Measurements from ENCODE around the gene PDGFRB. TPM values are rescaled to one million over a fixed set of nuclear protein-coding genes. Genes with fewer than 3 reads are reported as not detected.

The PDGFRB gene
- total and polyA plus RNA-seq, 9 of the 15 experiments (the other 6 are each of a cell fraction or from before 2014, with no cell fraction given) = 0.01 to 1.5 (median 0.09) TPM; not detected in 3

DNA sequence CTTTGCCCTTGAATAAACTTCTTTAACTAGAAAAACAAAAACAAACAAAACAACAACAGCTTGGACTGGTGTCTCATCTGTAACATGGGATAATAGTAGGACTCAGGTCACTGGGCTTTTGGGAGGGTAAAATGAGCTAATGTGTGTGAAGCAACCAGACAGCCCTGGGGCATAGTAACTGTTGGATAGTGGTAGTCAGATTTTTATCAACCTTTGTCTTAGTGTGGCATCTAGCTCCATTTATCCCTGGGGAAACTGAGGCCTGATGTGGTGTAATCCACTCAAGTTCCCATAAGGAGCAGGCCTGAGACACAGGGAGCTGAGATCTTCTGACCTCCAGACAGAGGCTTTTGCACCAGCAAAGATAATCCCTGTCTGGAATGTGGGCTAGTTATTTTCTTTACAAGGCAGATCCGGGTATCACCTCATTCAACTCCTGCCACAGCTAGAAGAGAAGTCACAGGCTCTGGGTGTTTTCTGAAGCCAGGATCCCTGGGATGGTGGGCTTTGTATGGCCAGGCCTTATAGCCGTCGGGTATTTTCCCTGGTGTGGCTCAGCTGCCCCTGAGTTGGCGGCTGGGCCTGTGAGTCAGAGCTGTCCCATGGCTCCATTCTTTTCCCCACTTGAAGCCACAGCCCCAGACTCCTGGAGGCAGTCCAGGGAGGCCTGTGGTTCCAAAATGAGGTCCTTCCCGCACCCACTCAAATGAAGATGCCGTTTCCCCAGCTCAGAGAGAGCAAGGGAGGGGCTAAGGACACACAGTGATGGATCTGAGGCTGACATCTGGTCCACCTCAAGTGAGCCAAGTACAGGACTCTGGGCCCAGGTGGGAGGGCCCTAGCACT, 43.2 kb downstream of the PDGFRB start (continued):
- TF ChIP-seq, protein P1, sequence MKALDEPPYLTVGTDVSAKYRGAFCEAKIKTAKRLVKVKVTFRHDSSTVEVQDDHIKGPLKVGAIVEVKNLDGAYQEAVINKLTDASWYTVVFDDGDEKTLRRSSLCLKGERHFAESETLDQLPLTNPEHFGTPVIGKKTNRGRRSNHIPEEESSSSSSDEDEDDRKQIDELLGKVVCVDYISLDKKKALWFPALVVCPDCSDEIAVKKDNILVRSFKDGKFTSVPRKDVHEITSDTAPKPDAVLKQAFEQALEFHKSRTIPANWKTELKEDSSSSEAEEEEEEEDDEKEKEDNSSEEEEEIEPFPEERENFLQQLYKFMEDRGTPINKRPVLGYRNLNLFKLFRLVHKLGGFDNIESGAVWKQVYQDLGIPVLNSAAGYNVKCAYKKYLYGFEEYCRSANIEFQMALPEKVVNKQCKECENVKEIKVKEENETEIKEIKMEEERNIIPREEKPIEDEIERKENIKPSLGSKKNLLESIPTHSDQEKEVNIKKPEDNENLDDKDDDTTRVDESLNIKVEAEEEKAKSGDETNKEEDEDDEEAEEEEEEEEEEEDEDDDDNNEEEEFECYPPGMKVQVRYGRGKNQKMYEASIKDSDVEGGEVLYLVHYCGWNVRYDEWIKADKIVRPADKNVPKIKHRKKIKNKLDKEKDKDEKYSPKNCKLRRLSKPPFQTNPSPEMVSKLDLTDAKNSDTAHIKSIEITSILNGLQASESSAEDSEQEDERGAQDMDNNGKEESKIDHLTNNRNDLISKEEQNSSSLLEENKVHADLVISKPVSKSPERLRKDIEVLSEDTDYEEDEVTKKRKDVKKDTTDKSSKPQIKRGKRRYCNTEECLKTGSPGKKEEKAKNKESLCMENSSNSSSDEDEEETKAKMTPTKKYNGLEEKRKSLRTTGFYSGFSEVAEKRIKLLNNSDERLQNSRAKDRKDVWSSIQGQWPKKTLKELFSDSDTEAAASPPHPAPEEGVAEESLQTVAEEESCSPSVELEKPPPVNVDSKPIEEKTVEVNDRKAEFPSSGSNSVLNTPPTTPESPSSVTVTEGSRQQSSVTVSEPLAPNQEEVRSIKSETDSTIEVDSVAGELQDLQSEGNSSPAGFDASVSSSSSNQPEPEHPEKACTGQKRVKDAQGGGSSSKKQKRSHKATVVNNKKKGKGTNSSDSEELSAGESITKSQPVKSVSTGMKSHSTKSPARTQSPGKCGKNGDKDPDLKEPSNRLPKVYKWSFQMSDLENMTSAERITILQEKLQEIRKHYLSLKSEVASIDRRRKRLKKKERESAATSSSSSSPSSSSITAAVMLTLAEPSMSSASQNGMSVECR (CRISPR knock-in tag; IDR thresholded peaks at IDR 0.05) = no peak
- TF ChIP-seq ESRRB (CRISPR knock-in tag; IDR thresholded peaks at IDR 0.05; ENCODE audit: borderline replicate concordance) (no peak), TCF7L2 (IDR thresholded peaks at IDR 0.05; ENCODE audit: low read depth, low read length) (no peak), POLR2A (conservative IDR thresholded peaks at IDR 0.05) (no peak), NKRF (IDR thresholded peaks at IDR 0.05; ENCODE audit: borderline replicate concordance) (no peak), BRCA1 (IDR thresholded peaks at IDR 0.05) (no peak), BRCA1 (CRISPR knock-in tag; IDR thresholded peaks at IDR 0.05) (no peak), MTA2 (IDR thresholded peaks at IDR 0.05; ENCODE audit: low read depth) (no peak), YY1 (IDR thresholded peaks at IDR 0.05; ENCODE audit: borderline replicate concordance in 1 of 3, control insufficient read depth in 1 of 3, extremely low read depth in 1 of 3, insufficient read depth in 3 of 3, insufficient read length in 1 of 3, insufficient replicate concordance in 2 of 3, low read depth in 1 of 3, low read length in 2 of 3) (no peak)
- TF ChIP-seq, protein P2, sequence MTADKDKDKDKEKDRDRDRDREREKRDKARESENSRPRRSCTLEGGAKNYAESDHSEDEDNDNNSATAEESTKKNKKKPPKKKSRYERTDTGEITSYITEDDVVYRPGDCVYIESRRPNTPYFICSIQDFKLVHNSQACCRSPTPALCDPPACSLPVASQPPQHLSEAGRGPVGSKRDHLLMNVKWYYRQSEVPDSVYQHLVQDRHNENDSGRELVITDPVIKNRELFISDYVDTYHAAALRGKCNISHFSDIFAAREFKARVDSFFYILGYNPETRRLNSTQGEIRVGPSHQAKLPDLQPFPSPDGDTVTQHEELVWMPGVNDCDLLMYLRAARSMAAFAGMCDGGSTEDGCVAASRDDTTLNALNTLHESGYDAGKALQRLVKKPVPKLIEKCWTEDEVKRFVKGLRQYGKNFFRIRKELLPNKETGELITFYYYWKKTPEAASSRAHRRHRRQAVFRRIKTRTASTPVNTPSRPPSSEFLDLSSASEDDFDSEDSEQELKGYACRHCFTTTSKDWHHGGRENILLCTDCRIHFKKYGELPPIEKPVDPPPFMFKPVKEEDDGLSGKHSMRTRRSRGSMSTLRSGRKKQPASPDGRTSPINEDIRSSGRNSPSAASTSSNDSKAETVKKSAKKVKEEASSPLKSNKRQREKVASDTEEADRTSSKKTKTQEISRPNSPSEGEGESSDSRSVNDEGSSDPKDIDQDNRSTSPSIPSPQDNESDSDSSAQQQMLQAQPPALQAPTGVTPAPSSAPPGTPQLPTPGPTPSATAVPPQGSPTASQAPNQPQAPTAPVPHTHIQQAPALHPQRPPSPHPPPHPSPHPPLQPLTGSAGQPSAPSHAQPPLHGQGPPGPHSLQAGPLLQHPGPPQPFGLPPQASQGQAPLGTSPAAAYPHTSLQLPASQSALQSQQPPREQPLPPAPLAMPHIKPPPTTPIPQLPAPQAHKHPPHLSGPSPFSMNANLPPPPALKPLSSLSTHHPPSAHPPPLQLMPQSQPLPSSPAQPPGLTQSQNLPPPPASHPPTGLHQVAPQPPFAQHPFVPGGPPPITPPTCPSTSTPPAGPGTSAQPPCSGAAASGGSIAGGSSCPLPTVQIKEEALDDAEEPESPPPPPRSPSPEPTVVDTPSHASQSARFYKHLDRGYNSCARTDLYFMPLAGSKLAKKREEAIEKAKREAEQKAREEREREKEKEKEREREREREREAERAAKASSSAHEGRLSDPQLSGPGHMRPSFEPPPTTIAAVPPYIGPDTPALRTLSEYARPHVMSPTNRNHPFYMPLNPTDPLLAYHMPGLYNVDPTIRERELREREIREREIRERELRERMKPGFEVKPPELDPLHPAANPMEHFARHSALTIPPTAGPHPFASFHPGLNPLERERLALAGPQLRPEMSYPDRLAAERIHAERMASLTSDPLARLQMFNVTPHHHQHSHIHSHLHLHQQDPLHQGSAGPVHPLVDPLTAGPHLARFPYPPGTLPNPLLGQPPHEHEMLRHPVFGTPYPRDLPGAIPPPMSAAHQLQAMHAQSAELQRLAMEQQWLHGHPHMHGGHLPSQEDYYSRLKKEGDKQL (CRISPR knock-in tag; IDR thresholded peaks at IDR 0.05; ENCODE audit: borderline replicate concordance) = no peak
